ENCODE measurements around the gene ATF3. TPM values are rescaled to one million over a fixed set of nuclear protein-coding genes. Genes with fewer than 3 reads are reported as not detected.

The ATF3 gene
- total and polyA plus RNA-seq, 2 donors (not counting 1 experiment from before 2014, with no cell fraction given), result 33.8 to 35.7 TPM

DNA sequence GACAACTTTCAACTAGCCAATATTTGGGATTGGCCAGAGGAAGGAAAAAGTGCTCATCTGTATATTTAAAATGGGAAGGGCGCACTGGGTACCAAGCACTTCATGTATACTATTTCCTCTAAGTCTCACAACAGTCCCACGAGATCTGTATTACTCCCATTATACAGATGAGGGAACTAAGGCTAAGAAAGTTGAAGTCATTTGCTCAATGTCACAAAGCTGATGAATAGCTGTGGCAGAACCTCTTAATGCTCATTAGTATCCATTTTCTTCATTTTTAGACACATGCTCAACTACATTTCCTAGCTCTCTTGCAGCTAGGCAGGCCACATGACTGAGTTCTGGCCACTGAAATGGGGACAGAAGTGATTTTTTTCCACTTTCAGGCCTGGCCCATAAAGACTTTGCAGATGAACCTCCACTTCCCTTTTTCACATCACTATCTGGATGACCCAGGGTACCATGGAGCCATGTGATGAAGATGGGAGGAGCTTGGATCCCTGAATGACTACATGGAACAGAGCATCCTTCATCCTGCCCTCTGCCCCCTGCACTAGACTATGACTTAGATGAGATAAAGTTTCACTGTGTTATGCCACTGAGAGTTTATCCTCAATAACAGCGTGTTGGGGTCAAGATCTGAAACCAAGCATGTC is 31.8 kb downstream of the ATF3 start:
- peaks cover 28% of the 10 kb centered on the region for H3K4me1 ChIP-seq (ENCODE audit: control insufficient read depth, extremely low read depth, insufficient read depth, low read length)
- no peak overlapping the region for H2AFZ ChIP-seq (ENCODE audit: low read length)
- no peak overlapping the region for H3K9ac ChIP-seq (ENCODE audit: insufficient read depth, low read length)
- H3K27ac ChIP-seq (ENCODE audit: insufficient read depth, low read length), result peak overlapping the region; percentile 90
- H3K9me3 ChIP-seq (ENCODE audit: control insufficient read depth, insufficient read depth, low read depth, low read length), result no peaks in the 10 kb centered on the region
- H3K4me3 ChIP-seq (replicated peaks in 1 of 4; ENCODE audit: control extremely low read depth in 1 of 4, insufficient read depth in 1 of 4, low read depth in 3 of 4, low read length in 4 of 4), result no peak overlapping the region
- H3K36me3 ChIP-seq (ENCODE audit: control insufficient read depth, insufficient read depth, low read length), result no peaks in the 10 kb centered on the region
- H3K27me3 ChIP-seq (ENCODE audit: control insufficient read depth, insufficient read depth, low read length), result peaks cover 2% of the 10 kb centered on the region
- DNase-seq (ENCODE audit: low read depth in 2 of 2), result no peak
- H4K20me1 ChIP-seq (ENCODE audit: control insufficient read depth, extremely low read depth, insufficient read depth, low read length), result no peaks in the 10 kb centered on the region
- no peak for TF ChIP-seq EZH2 (IDR thresholded peaks at IDR 0.05; ENCODE audit: low read length, missing control alignments)
- TF ChIP-seq, protein P1, sequence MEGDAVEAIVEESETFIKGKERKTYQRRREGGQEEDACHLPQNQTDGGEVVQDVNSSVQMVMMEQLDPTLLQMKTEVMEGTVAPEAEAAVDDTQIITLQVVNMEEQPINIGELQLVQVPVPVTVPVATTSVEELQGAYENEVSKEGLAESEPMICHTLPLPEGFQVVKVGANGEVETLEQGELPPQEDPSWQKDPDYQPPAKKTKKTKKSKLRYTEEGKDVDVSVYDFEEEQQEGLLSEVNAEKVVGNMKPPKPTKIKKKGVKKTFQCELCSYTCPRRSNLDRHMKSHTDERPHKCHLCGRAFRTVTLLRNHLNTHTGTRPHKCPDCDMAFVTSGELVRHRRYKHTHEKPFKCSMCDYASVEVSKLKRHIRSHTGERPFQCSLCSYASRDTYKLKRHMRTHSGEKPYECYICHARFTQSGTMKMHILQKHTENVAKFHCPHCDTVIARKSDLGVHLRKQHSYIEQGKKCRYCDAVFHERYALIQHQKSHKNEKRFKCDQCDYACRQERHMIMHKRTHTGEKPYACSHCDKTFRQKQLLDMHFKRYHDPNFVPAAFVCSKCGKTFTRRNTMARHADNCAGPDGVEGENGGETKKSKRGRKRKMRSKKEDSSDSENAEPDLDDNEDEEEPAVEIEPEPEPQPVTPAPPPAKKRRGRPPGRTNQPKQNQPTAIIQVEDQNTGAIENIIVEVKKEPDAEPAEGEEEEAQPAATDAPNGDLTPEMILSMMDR (conservative IDR thresholded peaks at IDR 0.05 in 1 of 2, IDR thresholded peaks at IDR 0.05 in 1 of 2; ENCODE audit: low read depth in 1 of 2, low read length in 2 of 2), result no peak
- no peaks in the 10 kb centered on the region for H3K79me2 ChIP-seq (ENCODE audit: control insufficient read depth, insufficient read depth, low read length)
- no peak overlapping the region for H3K4me2 ChIP-seq (ENCODE audit: extremely low read depth, insufficient read depth, low read length)

DNA sequence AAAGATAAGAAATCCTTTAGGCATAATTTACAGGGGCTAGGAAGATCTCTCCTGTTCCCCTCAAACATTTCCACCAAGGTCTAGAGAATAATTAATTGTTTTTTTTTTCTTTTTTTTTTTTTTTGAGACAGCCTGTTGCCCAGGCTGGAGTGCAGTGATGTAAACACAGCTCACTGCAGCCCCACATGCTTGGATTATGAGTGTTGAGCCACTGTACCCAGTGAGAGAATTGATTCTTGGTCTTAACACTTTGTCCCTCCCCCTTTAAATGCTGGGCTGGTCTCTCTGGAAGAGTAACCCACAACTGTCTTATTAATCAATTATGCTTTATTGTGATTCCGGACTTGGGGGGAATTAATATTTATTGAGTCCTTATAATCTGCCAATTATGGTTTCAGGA is 33.4 kb downstream of the ATF3 start:
- Histone ChIP-seq H4K20me1 (ENCODE audit: control insufficient read depth, extremely low read depth, insufficient read depth, low read length) (no peaks in the 10 kb centered on the region), H3K79me2 (ENCODE audit: control insufficient read depth, insufficient read depth, low read length) (no peaks in the 10 kb centered on the region), H3K36me3 (ENCODE audit: control insufficient read depth, insufficient read depth, low read length) (no peaks in the 10 kb centered on the region), H3K27me3 (ENCODE audit: control insufficient read depth, insufficient read depth, low read length) (peaks cover 2% of the 10 kb centered on the region), H3K9ac (ENCODE audit: insufficient read depth, low read length) (no peak overlapping the region), H3K4me2 (ENCODE audit: extremely low read depth, insufficient read depth, low read length) (no peak overlapping the region), H3K4me1 (ENCODE audit: control insufficient read depth, extremely low read depth, insufficient read depth, low read length) (peaks cover 16% of the 10 kb centered on the region), H3K27ac (ENCODE audit: insufficient read depth, low read length) (no peak overlapping the region), H3K4me3 (replicated peaks in 1 of 4; ENCODE audit: control extremely low read depth in 1 of 4, insufficient read depth in 1 of 4, low read depth in 3 of 4, low read length in 4 of 4) (no peak overlapping the region), H2AFZ (ENCODE audit: low read length) (no peak overlapping the region), H3K9me3 (ENCODE audit: control insufficient read depth, insufficient read depth, low read depth, low read length) (no peaks in the 10 kb centered on the region)
- DNase-seq (ENCODE audit: low read depth in 2 of 2), result peak; percentile 23 to 48
- TF ChIP-seq, protein P1 (conservative IDR thresholded peaks at IDR 0.05 in 1 of 2, IDR thresholded peaks at IDR 0.05 in 1 of 2; ENCODE audit: low read depth in 1 of 2, low read length in 2 of 2), result no peak
- TF ChIP-seq EZH2 (IDR thresholded peaks at IDR 0.05; ENCODE audit: low read length, missing control alignments), result no peak

DNA sequence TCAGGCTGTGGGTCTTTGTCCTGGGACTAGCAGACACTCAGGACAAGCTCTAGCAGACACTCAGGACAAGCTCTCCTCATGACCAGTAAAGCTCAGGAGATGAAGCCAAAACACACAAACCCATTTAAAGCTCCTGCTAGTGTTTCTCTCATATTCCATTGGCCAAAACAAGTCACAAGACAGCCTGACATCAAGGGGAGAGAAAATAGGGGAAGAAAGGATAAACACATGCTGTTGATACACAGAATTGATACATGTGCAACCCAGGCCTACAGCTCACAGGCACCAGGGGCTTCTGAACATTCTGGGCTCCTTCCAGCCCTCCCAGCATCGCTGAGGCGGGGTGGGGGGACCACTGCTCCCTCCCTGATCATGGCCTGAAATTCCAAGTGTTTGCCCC is 35.3 kb downstream of the ATF3 start:
- Histone ChIP-seq H4K20me1 (ENCODE audit: control insufficient read depth, extremely low read depth, insufficient read depth, low read length) (no peaks in the 10 kb centered on the region), H3K79me2 (ENCODE audit: control insufficient read depth, insufficient read depth, low read length) (no peaks in the 10 kb centered on the region), H2AFZ (ENCODE audit: low read length) (no peak overlapping the region), H3K4me3 (replicated peaks in 1 of 4; ENCODE audit: control extremely low read depth in 1 of 4, insufficient read depth in 1 of 4, low read depth in 3 of 4, low read length in 4 of 4) (no peak overlapping the region), H3K4me2 (ENCODE audit: extremely low read depth, insufficient read depth, low read length) (no peak overlapping the region), H3K9me3 (ENCODE audit: control insufficient read depth, insufficient read depth, low read depth, low read length) (no peaks in the 10 kb centered on the region), H3K4me1 (ENCODE audit: control insufficient read depth, extremely low read depth, insufficient read depth, low read length) (peaks cover 7% of the 10 kb centered on the region), H3K27me3 (ENCODE audit: control insufficient read depth, insufficient read depth, low read length) (peaks cover 1% of the 10 kb centered on the region), H3K9ac (ENCODE audit: insufficient read depth, low read length) (no peak overlapping the region), H3K27ac (ENCODE audit: insufficient read depth, low read length) (no peak overlapping the region), H3K36me3 (ENCODE audit: control insufficient read depth, insufficient read depth, low read length) (no peaks in the 10 kb centered on the region)
- no peak for DNase-seq (ENCODE audit: low read depth in 2 of 2)
- TF ChIP-seq EZH2 (IDR thresholded peaks at IDR 0.05; ENCODE audit: low read length, missing control alignments), result no peak
- TF ChIP-seq, protein P1 (conservative IDR thresholded peaks at IDR 0.05 in 1 of 2, IDR thresholded peaks at IDR 0.05 in 1 of 2; ENCODE audit: low read depth in 1 of 2, low read length in 2 of 2), result no peak
